Peyer's patch (tissue), 4 donors: Measurements from ENCODE around the gene MYH11. TPM values are rescaled to one million over a fixed set of nuclear protein-coding genes. Genes with fewer than 3 reads are reported as not detected.
"Not testable (repeated sequence)": the region's sequence is repeated elsewhere in the genome, so short reads cannot be mapped to it uniquely, and the experiment has no call there.

Experiments
- DNase-seq, 3 donors: peaks; one replicate each; pipeline ENCODE4 v3.0.0-alpha.2; 2017 to 2019
- H3K27ac ChIP-seq, 4 donors: fragments of 200-600 bp; sonication (generic); one replicate each; pipeline ENCODE4 v1.5.1; 2016 to 2019
- H3K27me3 ChIP-seq, 2 donors: fragments of 200-600 bp; sonication (generic); one replicate each; pipeline ENCODE4 v1.5.1; 2019
- H3K36me3 ChIP-seq, 3 donors: fragments of 200-600 bp; sonication (generic); one replicate each; pipeline ENCODE4 v1.5.1; 2016 to 2019
- H3K4me1 ChIP-seq, 4 donors: fragments of 200-600 bp; sonication (generic); one replicate each; pipeline ENCODE4 v1.5.1; 2016 to 2019
- H3K4me3 ChIP-seq, 4 donors: fragments of 200-600 bp; sonication (generic); 1 replicate in 3 of 4; 2 replicates in 1 of 4; pipeline ENCODE4 v1.5.1; 2016 to 2019; ENCODE audit warnings: mild to moderate bottlenecking in 1 of 4
- H3K9me3 ChIP-seq, 4 donors: fragments of 200-600 bp; sonication (generic); one replicate each; pipeline ENCODE4 v1.5.1; 2016 to 2019; ENCODE audit warnings: mild to moderate bottlenecking in 1 of 4
- CTCF ChIP-seq, 6 experiments: fragments of 450-650 bp in 4 of 6; fragments of 200-600 bp in 2 of 6; sonication (generic) in 1 of 6; IDR thresholded peaks; one replicate each; pipeline ENCODE4 v1.5.1; 2017 to 2019; ENCODE audit warnings: antibody characterized with exemption in 6 of 6, mild to moderate bottlenecking in 3 of 6, moderate library complexity in 1 of 6
- POLR2A ChIP-seq, 2 donors: fragments of 450-650 bp; IDR thresholded peaks; one replicate each; pipeline ENCODE4 v1.5.1; 2017; ENCODE audit warnings: antibody characterized with exemption in 2 of 2, mild to moderate bottlenecking in 2 of 2, moderate library complexity in 2 of 2
- total RNA-seq, 4 donors: library from RNA; depleted of rRNA; stranded (reverse); fragments of >200 nt; gene quantifications; one replicate each; pipeline ENCODE4 v1.1.0, GENCODE V29; 2016

Gene MYH11
- total RNA-seq, 4 donors from 2014 or later, result 39.2 to 248 (median 131) TPM

- no peaks in the 10 kb centered on the region for H3K27me3 ChIP-seq
- H3K9me3 ChIP-seq, result no peaks in the 10 kb centered on the region
- no peak overlapping the region for H3K4me3 ChIP-seq
- no peak for TF ChIP-seq CTCF (IDR thresholded peaks at IDR 0.05)
- no peak for TF ChIP-seq POLR2A (IDR thresholded peaks at IDR 0.05)
- H3K27ac ChIP-seq, result no peak overlapping the region
- H3K4me1 ChIP-seq, result peaks cover 0 to under 1% (median 0%) of the 10 kb centered on the region in 4 donors
- peaks cover 0 to 13% (median 0%) of the 10 kb centered on the region in 3 donors for H3K36me3 ChIP-seq
- no peak for DNase-seq
Measured at GRCh38 chr16:15732416-15732815, 124.4 kb downstream of the MYH11 start.

- Histone ChIP-seq H3K4me1 (peaks cover 0 to 12% (median 0%) of the 10 kb centered on the region in 4 donors), H3K27ac (no peak overlapping the region), H3K27me3 (no peaks in the 10 kb centered on the region), H3K4me3 (no peak overlapping the region), H3K9me3 (no peaks in the 10 kb centered on the region), H3K36me3 (peaks cover 0 to 31% (median 0%) of the 10 kb centered on the region in 3 donors)
- TF ChIP-seq CTCF (IDR thresholded peaks at IDR 0.05) (no peak), POLR2A (IDR thresholded peaks at IDR 0.05) (no peak)
- DNase-seq, result no peak
Measured at GRCh38 chr16:15729152-15729551, 127.7 kb downstream of the MYH11 start.

GRCh38 chr16:15727697-15728096, 129.1 kb downstream of the MYH11 start:
- not testable (repeated sequence) for H3K27me3 ChIP-seq, H3K4me3 ChIP-seq, H3K9me3 ChIP-seq, DNase-seq, H3K27ac ChIP-seq
- Histone ChIP-seq H3K4me1 (peaks cover 0 to 12% (median 0%) of the 10 kb centered on the region in 4 donors), H3K36me3 (peaks cover 0 to 36% (median 0%) of the 10 kb centered on the region in 3 donors)

GRCh38 chr16:15726715-15727114, 130.1 kb downstream of the MYH11 start:
- Histone ChIP-seq H3K27ac (no peak overlapping the region), H3K4me3 (peak overlapping the region in 1 of 4 donors; percentile 7), H3K36me3 (peaks cover 0 to 39% (median 0%) of the 10 kb centered on the region in 3 donors), H3K9me3 (no peaks in the 10 kb centered on the region), H3K4me1 (peaks cover 0 to 12% (median 0%) of the 10 kb centered on the region in 4 donors), H3K27me3 (no peaks in the 10 kb centered on the region)
- peak in 1 of 6 experiments; percentile 17 for TF ChIP-seq CTCF (IDR thresholded peaks at IDR 0.05)
- TF ChIP-seq POLR2A (IDR thresholded peaks at IDR 0.05), result no peak
- peak in 2 of 3 donors; percentile 78 to 86 for DNase-seq

GRCh38 chr16:15725641-15726240, 131.1 kb downstream of the MYH11 start:
- Histone ChIP-seq H3K4me3 (no peak overlapping the region), H3K27me3 (no peaks in the 10 kb centered on the region), H3K4me1 (peaks cover 0 to 12% (median 0%) of the 10 kb centered on the region in 4 donors), H3K27ac (no peak overlapping the region), H3K9me3 (no peaks in the 10 kb centered on the region), H3K36me3 (peaks cover 0 to 49% (median 0%) of the 10 kb centered on the region in 3 donors)
- no peak for TF ChIP-seq CTCF (IDR thresholded peaks at IDR 0.05)
- TF ChIP-seq POLR2A (IDR thresholded peaks at IDR 0.05), result no peak
- DNase-seq, result no peak

- peaks cover 0 to 49% (median 0%) of the 10 kb centered on the region in 3 donors for H3K36me3 ChIP-seq
- no peak overlapping the region for H3K4me3 ChIP-seq
- H3K27ac ChIP-seq, result no peak overlapping the region
- H3K9me3 ChIP-seq, result no peaks in the 10 kb centered on the region
- H3K4me1 ChIP-seq, result peaks cover 0 to 12% (median 0%) of the 10 kb centered on the region in 4 donors
- no peak for DNase-seq
- H3K27me3 ChIP-seq, result no peaks in the 10 kb centered on the region
- TF ChIP-seq POLR2A (IDR thresholded peaks at IDR 0.05) (no peak), CTCF (IDR thresholded peaks at IDR 0.05) (no peak)
Measured at GRCh38 chr16:15723808-15724207, 133.0 kb downstream of the MYH11 start.
